Measurements from ENCODE around the gene CUBN.

Gene CUBN

GRCh38 chr10:16811765-16812164 is 317.8 kb downstream of the CUBN start:
- DNase-seq, result no peak

GRCh38 chr10:16811292-16811691 is 318.3 kb downstream of the CUBN start:
- DNase-seq, result no peak

GRCh38 chr10:16809074-16809718 is 320.4 kb downstream of the CUBN start:
- peak; percentile 16 to 20 for DNase-seq

- no peak for DNase-seq
Observed at GRCh38 chr10:16804123-16804522, 325.5 kb downstream of the CUBN start.

GRCh38 chr10:16803464-16803863 is 326.1 kb downstream of the CUBN start:
- no peak for DNase-seq

- DNase-seq, result no peak
Observed at GRCh38 chr10:16799621-16800020, 330.0 kb downstream of the CUBN start.

- DNase-seq, result no peak
Observed at GRCh38 chr10:16798571-16798970, 331.0 kb downstream of the CUBN start.

GRCh38 chr10:16795410-16796073 is 334.1 kb downstream of the CUBN start:
- no peak for DNase-seq

- DNase-seq, result no peak
Observed at GRCh38 chr10:16794005-16794404, 335.6 kb downstream of the CUBN start.

GRCh38 chr10:16792675-16793074 is 336.9 kb downstream of the CUBN start:
- no peak for DNase-seq

GRCh38 chr10:16789765-16790164 is 339.8 kb downstream of the CUBN start:
- no peak for DNase-seq

- DNase-seq, result no peak
Observed at GRCh38 chr10:16789261-16789660, 340.4 kb downstream of the CUBN start.

- DNase-seq, result no peak
Observed at GRCh38 chr10:16788778-16789177, 340.8 kb downstream of the CUBN start.

- DNase-seq, result no peak
Observed at GRCh38 chr10:16788125-16788524, 341.5 kb downstream of the CUBN start.

- DNase-seq, result no peak
Observed at GRCh38 chr10:16787361-16787791, 342.2 kb downstream of the CUBN start.

- DNase-seq, result no peak
Observed at GRCh38 chr10:16780338-16780880, 349.2 kb downstream of the CUBN start.

GRCh38 chr10:16779384-16779915 is 350.2 kb downstream of the CUBN start:
- DNase-seq, result no peak

- peak; percentile 25 to 35 for DNase-seq
Observed at GRCh38 chr10:16777473-16778370, 351.9 kb downstream of the CUBN start.

GRCh38 chr10:16776896-16777295 is 352.7 kb downstream of the CUBN start:
- no peak for DNase-seq
